SK-N-SH (cell line): ENCODE measurements around the gene TRIML1. TPM values are rescaled to one million over a fixed set of nuclear protein-coding genes. Genes with fewer than 3 reads are reported as not detected.

Experiments used
- CTCF ChIA-PET: fragments of 300-600, 350-600 bp; formaldehyde crosslinking; extraction: SDS; loops from one replicate; lab custom pipeline; 2021; lab: Yijun Ruan, JAX
- POLR2A ChIA-PET: fragments of 350-600 bp; sonication (Branson Sonifier 250); formaldehyde crosslinking; extraction: SDS; loops from one replicate; lab custom pipeline; 2020; ENCODE audit warnings: antibody characterized with exemption, inconsistent platforms; lab: Yijun Ruan, JAX
- DNase-seq: peaks from one replicate; pipeline ENCODE4 v3.0.0; 2012
- H2AFZ ChIP-seq: fragments of 200-600 bp; sonication (generic); 2 replicates; pipeline ENCODE4 v1.8.1; 2016; ENCODE audit warnings: antibody characterized with exemption, mild to moderate bottlenecking, low read depth
- H3F3A ChIP-seq: fragments of 200-600 bp; sonication (generic); replicated peaks from 2 replicates; pipeline ENCODE3; 2016; ENCODE audit warnings: antibody characterized with exemption, mild to moderate bottlenecking; ENCODE audit not compliant: insufficient read depth
- H3K27ac ChIP-seq, 2 experiments: fragments of 200-500 bp in 1 of 2; fragments of 200-600 bp in 1 of 2; sonication (Bioruptor generic) in 1 of 2; sonication (generic), shearing (Covaris generic) in 1 of 2; 2 replicates each; pipeline versions ENCODE4 v1.5.1 to v1.6.1; 2014 to 2016; ENCODE audit warnings: low read depth in 2 of 2, inconsistent platforms in 1 of 2, low read length in 1 of 2, mild to moderate bottlenecking in 1 of 2, mixed read lengths in 1 of 2
- H3K27me3 ChIP-seq: fragments of 200-600 bp; sonication (generic), shearing (Covaris generic); 2 replicates; pipeline ENCODE4 v1.6.1; 2016; ENCODE audit warnings: mixed run types; ENCODE audit not compliant: insufficient read depth
- H3K36me3 ChIP-seq, 2 experiments: fragments of 200-500 bp in 1 of 2; fragments of 200-600 bp in 1 of 2; sonication (Bioruptor generic) in 1 of 2; sonication (generic) in 1 of 2; replicated peaks in 1 of 2; 2 replicates each; pipeline versions ENCODE3 to v1.5.1; 2014 to 2016; ENCODE audit warnings: low read length in 1 of 2, mild to moderate bottlenecking in 1 of 2; ENCODE audit not compliant: insufficient read depth in 2 of 2, control insufficient read depth in 1 of 2
- H3K4me1 ChIP-seq, 2 experiments: fragments of 200-500 bp in 1 of 2; fragments of 200-600 bp in 1 of 2; sonication (Bioruptor generic) in 1 of 2; sonication (generic), shearing (Covaris generic) in 1 of 2; 2 replicates each; pipeline versions ENCODE4 v1.5.1 to v1.6.1; 2014 to 2016; ENCODE audit warnings: low read depth in 1 of 2, low read length in 1 of 2, mixed run types in 1 of 2; ENCODE audit not compliant: insufficient read depth in 2 of 2, control insufficient read depth in 1 of 2
- H3K4me2 ChIP-seq: fragments of 200-600 bp; sonication (generic), shearing (Covaris generic); 2 replicates; pipeline ENCODE4 v1.6.1; 2017; ENCODE audit warnings: mixed run types
- H3K4me3 ChIP-seq, 2 experiments: fragments of 200-500 bp in 1 of 2; fragments of 200-600 bp in 1 of 2; sonication (Bioruptor generic) in 1 of 2; sonication (generic), shearing (Covaris generic) in 1 of 2; 2 replicates each; pipeline versions ENCODE4 v1.5.1 to v1.8.1; 2014 to 2016; ENCODE audit warnings: low read depth in 2 of 2, inconsistent platforms in 1 of 2, low read length in 1 of 2, mild to moderate bottlenecking in 1 of 2, mixed read lengths in 1 of 2, moderate library complexity in 1 of 2
- H3K79me2 ChIP-seq: fragments of 200-600 bp; sonication (generic); 2 replicates; pipeline ENCODE4 v1.8.1; 2017; ENCODE audit warnings: mild to moderate bottlenecking; ENCODE audit not compliant: insufficient read depth
- H3K9ac ChIP-seq: fragments of 200-600 bp; sonication (generic); 2 replicates; pipeline ENCODE4 v1.6.1; 2017; ENCODE audit warnings: mixed run types
- H3K9me2 ChIP-seq: fragments of 200-600 bp; sonication (generic); 2 replicates; pipeline ENCODE4 v1.6.1; 2017; ENCODE audit warnings: mixed run types
- H3K9me3 ChIP-seq: fragments of 200-600 bp; sonication (generic); 2 replicates; pipeline ENCODE4 v1.6.1; 2017; ENCODE audit warnings: mixed run types, mild to moderate bottlenecking, moderate library complexity
- H4K20me1 ChIP-seq: fragments of 200-600 bp; sonication (generic); 2 replicates; pipeline ENCODE4 v1.6.1; 2017; ENCODE audit warnings: mild to moderate bottlenecking, mixed run types; ENCODE audit not compliant: insufficient read depth
- CHD2 ChIP-seq: fragments of 150-350 bp; IDR thresholded peaks from 2 replicates; pipeline ENCODE4 v1.6.1; 2018; ENCODE audit warnings: low read length; ENCODE audit not compliant: partially characterized antibody
- CTCF ChIP-seq: fragments of 200-600 bp; sonication (generic); IDR thresholded peaks from 2 replicates; pipeline ENCODE4 v1.6.1; 2017; ENCODE audit warnings: antibody characterized with exemption, mild to moderate bottlenecking, moderate library complexity
- EP300 ChIP-seq, 2 experiments: IDR thresholded peaks; 2 replicates each; pipeline versions ENCODE4 v1.4.0 to v1.6.1; 2012; ENCODE audit warnings: borderline replicate concordance in 1 of 2, low read depth in 1 of 2, low read length in 1 of 2
- EZH2phosphoT487 ChIP-seq: fragments of 200-600 bp; sonication (generic); IDR thresholded peaks from 2 replicates; pipeline ENCODE4 v1.6.1; 2017; ENCODE audit warnings: low read depth, mixed run types, mild to moderate bottlenecking, antibody characterized with exemption, moderate library complexity, borderline replicate concordance
- FOSL2 ChIP-seq: IDR thresholded peaks from 2 replicates; pipeline ENCODE4 v1.4.0; 2012; ENCODE audit warnings: low read depth, mild to moderate bottlenecking, moderate library complexity, borderline replicate concordance
- FOXJ3 ChIP-seq: sonication (generic); formaldehyde crosslinking; IDR thresholded peaks from 2 replicates; pipeline ENCODE4 v1.5.1; 2020; ENCODE audit warnings: mild to moderate bottlenecking, missing genetic modification reagents
- FOXM1 ChIP-seq: IDR thresholded peaks from 2 replicates; pipeline ENCODE4 v1.4.0; 2012; ENCODE audit warnings: low read depth, mild to moderate bottlenecking
- GATA2 ChIP-seq: sonication (generic); formaldehyde crosslinking; IDR thresholded peaks from 2 replicates; pipeline ENCODE4 v1.5.0; 2020; ENCODE audit warnings: mild to moderate bottlenecking, missing genetic modification reagents
- IRF3 ChIP-seq: fragments of 150-350 bp; IDR thresholded peaks from 2 replicates; pipeline ENCODE4 v1.6.1; 2016; ENCODE audit warnings: mild to moderate bottlenecking, low read depth, low read length
- JUND ChIP-seq: IDR thresholded peaks from 2 replicates; pipeline ENCODE4 v1.4.0; 2012
- MEF2A ChIP-seq: IDR thresholded peaks from 2 replicates; pipeline ENCODE4 v1.4.0; 2012; ENCODE audit warnings: low read depth, borderline replicate concordance
- MXI1 ChIP-seq: IDR thresholded peaks from 2 replicates; pipeline ENCODE4 v1.6.1; 2012; ENCODE audit warnings: mild to moderate bottlenecking, low read depth, low read length, improper control_type of control experiment
- NFIC ChIP-seq: IDR thresholded peaks from 2 replicates; pipeline ENCODE4 v1.4.0; 2012; ENCODE audit warnings: borderline replicate concordance
- RAD21 ChIP-seq: IDR thresholded peaks from 2 replicates; pipeline ENCODE4 v1.6.1; 2012; ENCODE audit warnings: mild to moderate bottlenecking, low read length
- RFX5 ChIP-seq: IDR thresholded peaks from 2 replicates; pipeline ENCODE4 v1.6.1; 2012; ENCODE audit warnings: mild to moderate bottlenecking, improper control_type of control experiment, low read length
- SIN3A ChIP-seq: IDR thresholded peaks from 2 replicates; pipeline ENCODE4 v1.6.1; 2012; ENCODE audit warnings: low read depth, mild to moderate bottlenecking, low read length, moderate library complexity, borderline replicate concordance
- SMC3 ChIP-seq: IDR thresholded peaks from 2 replicates; pipeline ENCODE4 v1.6.1; 2012; ENCODE audit warnings: low read depth, low read length, improper control_type of control experiment
- TCF12 ChIP-seq: IDR thresholded peaks from 2 replicates; pipeline ENCODE4 v1.4.0; 2012
- USF2 ChIP-seq: fragments of 150-350 bp; IDR thresholded peaks from 2 replicates; pipeline ENCODE4 v1.6.1; 2017; ENCODE audit warnings: antibody characterized with exemption, low read length, low read depth, borderline replicate concordance
- ZBTB33 ChIP-seq: IDR thresholded peaks from 2 replicates; pipeline ENCODE4 v1.4.0; 2012; ENCODE audit warnings: low read depth, borderline replicate concordance
- WGBS: methylation state at CpG from one replicate; pipeline ENCODE4 v1.1.6; 2017; ENCODE audit warnings: low lambda C conversion rate; 5-methylcytosine and 5-hydroxymethylcytosine counted together
- polyA plus RNA-seq, 3 experiments: library from polyadenylated mRNA; depleted of rRNA; stranded (reverse); fragments of >200 nt; gene quantifications; 2 replicates each; pipeline ENCODE4 v1.2.3, GENCODE V29; 2012

The TRIML1 gene
- polyA plus RNA-seq, 1 of the 3 experiments (the other 2 are of a cell fraction) = not detected

- Histone ChIP-seq H3F3A (peaks cover 4% of the 10 kb centered on the region), H3K36me3 (no peaks in the 10 kb centered on the region), H3K9me3 (no peaks in the 10 kb centered on the region), H4K20me1 (no peaks in the 10 kb centered on the region), H3K27ac (no peak overlapping the region), H3K9ac (no peak overlapping the region), H3K27me3 (no peaks in the 10 kb centered on the region), H3K4me1 (no peaks in the 10 kb centered on the region), H3K79me2 (no peaks in the 10 kb centered on the region), H2AFZ (no peak overlapping the region), H3K4me2 (no peak overlapping the region), H3K4me3 (no peak overlapping the region), H3K9me2 (no peaks in the 10 kb centered on the region)
- POLR2A ChIA-PET = interaction anchor here (0.6 kb wide), 1 partner anchor 10 kb away, joined by 3 read pairs; no protein-coding TSS in a partner anchor
- 34% methylated on average over 9 of the region's 9 CpGs for WGBS
- CTCF ChIA-PET = no interaction called here
- DNase-seq = no peak
- TF ChIP-seq TCF12 = no peak
- TF ChIP-seq ZBTB33 = no peak
- TF ChIP-seq GATA2 (CRISPR knock-in tag) = no peak
- no peak for TF ChIP-seq IRF3
- TF ChIP-seq CTCF = no peak
- no peak for TF ChIP-seq SIN3A
- TF ChIP-seq RFX5 = no peak
- no peak for TF ChIP-seq MXI1
- no peak for TF ChIP-seq NFIC
- TF ChIP-seq CHD2 = no peak
- TF ChIP-seq FOSL2 = no peak
- no peak for TF ChIP-seq FOXJ3 (CRISPR knock-in tag)
- TF ChIP-seq MEF2A = no peak
- no peak for TF ChIP-seq EP300 (IDR thresholded peaks at IDR 0.05; ENCODE audit: borderline replicate concordance in 1 of 2, low read depth in 1 of 2, low read length in 1 of 2)
- TF ChIP-seq RAD21 = no peak
- TF ChIP-seq SMC3 = no peak
- no peak for TF ChIP-seq EZH2phosphoT487
- TF ChIP-seq JUND = no peak
- TF ChIP-seq USF2 = no peak
- no peak for TF ChIP-seq FOXM1
Measured at GRCh38 chr4:188113156-188113555, 26.1 kb upstream of the TRIML1 start.
